Measurements from ENCODE around the gene CLEC9A. TPM values are rescaled to one million over a fixed set of nuclear protein-coding genes. Genes with fewer than 3 reads are reported as not detected.

The CLEC9A gene
- total RNA-seq, 2 donors from 2014 or later, result not detected

DNA sequence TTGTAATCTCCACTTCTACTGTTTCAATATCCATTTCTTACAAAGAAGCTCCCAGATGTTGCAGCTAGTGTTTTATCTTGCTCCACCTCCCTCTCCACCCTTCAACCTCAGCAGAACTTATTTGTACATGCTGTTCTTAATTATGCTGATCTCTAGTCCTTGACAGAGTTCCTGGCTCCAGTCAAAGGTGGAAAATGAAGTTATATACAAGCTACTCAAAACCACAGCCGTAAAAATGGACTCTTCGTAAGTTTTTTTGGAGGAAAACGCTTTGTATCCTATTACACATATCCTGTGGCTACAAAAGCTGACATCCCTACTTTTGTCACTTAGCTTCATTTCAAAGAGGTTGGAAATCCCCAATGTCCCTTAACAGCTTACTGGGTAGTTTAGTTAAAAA is 67.0 kb downstream of the CLEC9A start:
- intact Hi-C loops (cut with DNase I), result no loop called here
- ATAC-seq, result no peak
- no peak for DNase-seq

GRCh38 chr12:10098791-10099190 is 68.3 kb downstream of the CLEC9A start, which contains the start of gene CLEC1A:
Gene CLEC1A, minus strand, starts transcription at chr12:10098985. Its CDS starts 63 bp downstream, at chr12:10098922.
- ATAC-seq, result peak; percentile 47 to 51
- DNase-seq, result peak; percentile 33
- intact Hi-C loops (cut with DNase I), result no loop called here

GRCh38 chr12:10101042-10101579 is 70.6 kb downstream of the CLEC9A start:
- ATAC-seq (peak; percentile 73 to 83), DNase-seq (peak; percentile 36)
- intact Hi-C loops (cut with DNase I), result no loop called here

DNA sequence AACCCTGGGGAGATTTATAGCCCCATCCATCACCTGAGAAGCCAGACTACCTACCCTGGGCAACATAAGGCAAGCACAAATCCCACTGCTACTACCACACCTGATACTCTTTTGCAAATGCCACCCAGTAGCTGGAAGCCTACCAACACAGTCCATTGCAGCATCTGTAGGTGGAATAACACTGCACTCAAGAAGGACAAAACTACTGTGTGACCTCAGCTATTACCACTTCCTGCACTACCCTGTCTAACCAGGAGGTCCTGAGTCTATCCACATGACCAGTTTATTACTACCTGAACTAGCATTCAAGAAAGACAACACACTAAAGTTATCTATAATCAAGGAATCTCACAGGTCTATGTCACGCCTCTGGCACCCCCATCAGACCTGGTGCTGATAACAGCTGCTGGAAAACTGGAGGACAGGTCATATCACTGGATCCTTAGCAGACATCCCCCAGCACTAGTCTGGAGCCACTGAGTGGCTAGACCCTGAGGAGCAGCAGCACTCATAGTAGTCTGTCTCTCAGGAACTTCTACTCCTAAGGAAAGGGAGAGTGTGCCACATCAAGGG is 71.3 kb downstream of the CLEC9A start:
- no peak for ATAC-seq
- intact Hi-C loops (cut with DNase I), result no loop called here
- no peak for DNase-seq

DNA sequence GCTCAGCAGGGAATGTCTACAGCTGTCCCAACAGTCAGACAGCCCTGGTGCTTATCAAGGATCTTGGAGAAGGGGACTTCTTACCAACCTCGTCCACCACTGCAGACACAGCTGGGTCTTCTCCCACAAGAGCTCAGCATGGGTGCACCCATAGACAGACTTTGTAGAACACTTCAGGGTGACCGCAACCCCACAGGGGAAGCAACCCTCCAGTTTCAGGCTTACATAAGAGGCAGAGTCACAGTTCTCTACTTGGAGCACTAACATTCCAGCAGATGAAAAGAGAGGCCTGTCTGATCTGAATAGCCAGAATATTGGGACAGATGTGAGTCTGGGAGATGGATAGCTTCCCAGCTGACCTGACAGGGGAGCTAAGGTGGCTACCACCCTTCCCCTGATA is 71.8 kb downstream of the CLEC9A start:
- no peak for DNase-seq
- intact Hi-C loops (cut with DNase I), result no loop called here
- peak; percentile 38 to 63 for ATAC-seq

DNA sequence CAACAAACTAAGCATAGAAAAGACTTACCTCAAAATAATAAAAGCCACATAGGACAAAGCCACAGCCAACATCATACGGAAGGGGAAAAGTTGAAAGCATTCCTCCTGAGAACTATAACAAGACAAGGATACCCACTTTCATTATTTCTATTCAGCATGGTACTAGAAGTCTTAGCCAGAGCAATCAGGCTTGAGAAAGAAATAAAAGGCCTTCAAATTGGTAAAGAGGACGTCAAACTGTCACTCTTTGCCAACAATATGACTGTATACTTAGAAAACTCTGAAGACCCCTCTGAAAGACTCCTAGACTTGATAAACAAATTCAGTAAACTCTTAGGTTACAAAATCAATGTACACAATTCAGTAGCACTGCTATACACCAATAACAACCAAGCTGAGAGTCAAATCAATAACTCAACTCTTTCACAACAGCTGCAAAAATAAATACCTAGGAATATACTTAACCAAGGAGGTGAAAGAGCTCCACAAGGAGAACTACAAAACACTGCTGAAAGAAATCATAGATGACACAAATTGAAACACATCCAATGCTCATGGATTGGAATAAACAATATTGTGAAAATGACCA is 79.9 kb downstream of the CLEC9A start:
- DNase-seq, result no peak
- no peak for ATAC-seq
- intact Hi-C loops (cut with DNase I), result no loop called here

GRCh38 chr12:10111451-10111850 is 81.0 kb downstream of the CLEC9A start:
- DNase-seq (no peak), ATAC-seq (no peak)
- intact Hi-C loops (cut with DNase I), result no loop called here

DNA sequence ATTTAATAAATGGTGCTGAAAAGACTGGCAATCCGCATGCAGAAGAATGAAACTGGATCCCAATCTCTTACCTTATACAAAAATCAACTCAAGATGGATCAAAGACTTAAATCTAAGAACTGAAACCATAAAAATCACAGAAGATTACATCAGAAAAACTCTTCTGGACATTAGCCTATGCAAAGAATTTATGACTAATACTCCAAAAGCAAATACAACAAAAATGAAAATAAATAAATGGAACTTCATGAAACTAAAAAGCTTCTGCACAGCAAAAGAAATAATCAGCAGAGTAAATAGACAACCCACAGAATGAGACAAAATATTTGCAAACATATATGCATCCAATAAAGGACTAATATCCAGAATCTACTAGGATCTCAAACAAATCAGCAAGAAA is 82.6 kb downstream of the CLEC9A start:
- DNase-seq, result no peak
- intact Hi-C loops (cut with DNase I), result no loop called here
- ATAC-seq, result no peak

DNA sequence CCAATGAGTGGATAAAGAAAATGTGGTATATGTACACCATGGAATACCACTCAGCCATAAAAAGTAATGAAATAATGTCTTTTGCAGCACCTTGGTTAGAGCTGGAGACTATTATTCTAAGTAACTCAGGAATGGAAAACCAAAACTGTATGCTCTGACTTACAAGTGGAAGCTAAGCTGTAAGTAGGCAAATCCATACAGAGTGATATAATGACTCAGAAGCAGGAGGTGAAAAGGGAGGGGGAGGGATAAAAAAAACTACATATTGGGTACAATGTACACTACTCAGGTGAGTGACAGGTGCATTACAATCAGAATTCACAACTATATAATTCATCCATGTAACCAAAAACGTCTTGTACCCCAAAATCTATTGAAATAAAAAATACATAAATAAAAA is 83.4 kb downstream of the CLEC9A start:
- intact Hi-C loops (cut with DNase I), result no loop called here
- no peak for ATAC-seq
- DNase-seq, result no peak

- intact Hi-C loops (cut with DNase I), result no loop called here
- DNase-seq (no peak), ATAC-seq (no peak)
Observed at GRCh38 chr12:10115311-10115710, 84.8 kb downstream of the CLEC9A start.

Other genes with a start within 250 kb of the CLEC9A start
- under 1 TPM; 0.27 to 0.31 TPM for gene KLRF1, start 203.2 kb upstream of the CLEC9A start, total RNA-seq
- gene CLEC2B, start 161.3 kb upstream of the CLEC9A start, total RNA-seq, result 1 to 10 TPM; 3.9 to 8.6 TPM
- not detected for gene KLRF2, start 149.2 kb upstream of the CLEC9A start, total RNA-seq
- not detected for gene CLEC2A, start 98.3 kb upstream of the CLEC9A start, total RNA-seq
- 10 to 100 TPM in 1 of 2 donors, 1 to 10 TPM in 1; 2.8 to 17.8 TPM for gene CLEC12A, start 59.3 kb upstream of the CLEC9A start, total RNA-seq
- not detected for gene CLEC1B, start 31.6 kb upstream of the CLEC9A start, total RNA-seq
- under 1 TPM in 1 of 2 donors, not detected in 1; 0.24 TPM for gene CLEC12B, start 20.1 kb upstream of the CLEC9A start, total RNA-seq
- 1 to 10 TPM; 3.9 to 4.6 TPM for gene CLEC1A, start 68.3 kb downstream of the CLEC9A start, total RNA-seq
- gene CLEC7A, start 99.5 kb downstream of the CLEC9A start, total RNA-seq, result 10 to 100 TPM in 1 of 2 donors, 1 to 10 TPM in 1; 7.4 to 10.4 TPM
- gene OLR1, start 141.4 kb downstream of the CLEC9A start, total RNA-seq, result under 1 TPM in 1 of 2 donors, not detected in 1; 0.60 TPM
- gene TMEM52B, start 148.3 kb downstream of the CLEC9A start, total RNA-seq, result not detected
- gene GABARAPL1, start 182.2 kb downstream of the CLEC9A start, total RNA-seq, result 100 to 1,000 TPM; 167 to 280 TPM